ENCODE measurements around the gene ARHGEF4. TPM values are rescaled to one million over a fixed set of nuclear protein-coding genes. Genes with fewer than 3 reads are reported as not detected.

Gene ARHGEF4
- total RNA-seq, 1 experiment from 2014 or later = 21.8 TPM

- H3K9me3 Mint-ChIP-seq = no peaks in the 10 kb centered on the region
- no peaks in the 10 kb centered on the region for H3K27me3 Mint-ChIP-seq (ENCODE audit: low read depth)
- ATAC-seq (no peak), DNase-seq (ENCODE audit: low spot score) (no peak)
- H3K4me3 Mint-ChIP-seq = no peak overlapping the region
- ChIA-PET CTCF (no interaction called here), POLR2A (interaction anchor here (0.6 kb wide), 1 partner anchor 9 kb away, joined by 3 read pairs; no protein-coding TSS in a partner anchor)
- no peaks in the 10 kb centered on the region for H3K36me3 Mint-ChIP-seq
- TF ChIP-seq NR1H2 (CRISPR knock-in tag; IDR thresholded peaks at IDR 0.05) (no peak), ZNF138 (CRISPR knock-in tag; conservative IDR thresholded peaks at IDR 0.05) (no peak), TEAD1 (CRISPR knock-in tag; IDR thresholded peaks at IDR 0.05) (no peak), ZNF317 (CRISPR knock-in tag; IDR thresholded peaks at IDR 0.05; ENCODE audit: borderline replicate concordance, low read depth) (no peak), CBFB (CRISPR knock-in tag; IDR thresholded peaks at IDR 0.05; ENCODE audit: low read depth) (no peak), AR (CRISPR knock-in tag; IDR thresholded peaks at IDR 0.05) (no peak), TP53 (CRISPR knock-in tag; IDR thresholded peaks at IDR 0.05) (no peak), CREB1 (CRISPR knock-in tag; IDR thresholded peaks at IDR 0.05) (no peak), MLX (CRISPR knock-in tag; IDR thresholded peaks at IDR 0.05) (no peak), JAZF1 (CRISPR knock-in tag; IDR thresholded peaks at IDR 0.05) (no peak), SMAD3 (CRISPR knock-in tag; IDR thresholded peaks at IDR 0.05; ENCODE audit: borderline replicate concordance) (no peak), TCF7 (CRISPR knock-in tag; IDR thresholded peaks at IDR 0.05; ENCODE audit: low read depth) (no peak), TEAD4 (CRISPR knock-in tag; IDR thresholded peaks at IDR 0.05) (no peak), USF2 (CRISPR knock-in tag; IDR thresholded peaks at IDR 0.05) (no peak), GRHL2 (CRISPR knock-in tag; IDR thresholded peaks at IDR 0.05; ENCODE audit: insufficient replicate concordance, severe bottlenecking) (no peak), ZNF396 (CRISPR knock-in tag; IDR thresholded peaks at IDR 0.05; ENCODE audit: borderline replicate concordance) (no peak), CDX4 (CRISPR knock-in tag; IDR thresholded peaks at IDR 0.05; ENCODE audit: borderline replicate concordance) (no peak), HMGXB4 (CRISPR knock-in tag; IDR thresholded peaks at IDR 0.05) (no peak), ZNF425 (CRISPR knock-in tag; conservative IDR thresholded peaks at IDR 0.05) (no peak), MXD4 (CRISPR knock-in tag; IDR thresholded peaks at IDR 0.05; ENCODE audit: borderline replicate concordance) (no peak)
- no peak overlapping the region for H3K27ac Mint-ChIP-seq
- peaks cover 16% of the 10 kb centered on the region for H3K4me1 Mint-ChIP-seq
Measured at GRCh38 chr2:131009713-131010475, 173.2 kb downstream of the ARHGEF4 start.
